Measurements from ENCODE around the gene LMNB1. TPM values are rescaled to one million over a fixed set of nuclear protein-coding genes. Genes with fewer than 3 reads are reported as not detected.
A peak's percentile ranks its signal among the peaks of the same experiment; 100 is the strongest.
"Not testable (repeated sequence)": the region's sequence is repeated elsewhere in the genome, so short reads cannot be mapped to it uniquely, and the experiment has no call there.

The LMNB1 gene
- total RNA-seq, 1 donor from 2014 or later = 69.8 TPM

DNA sequence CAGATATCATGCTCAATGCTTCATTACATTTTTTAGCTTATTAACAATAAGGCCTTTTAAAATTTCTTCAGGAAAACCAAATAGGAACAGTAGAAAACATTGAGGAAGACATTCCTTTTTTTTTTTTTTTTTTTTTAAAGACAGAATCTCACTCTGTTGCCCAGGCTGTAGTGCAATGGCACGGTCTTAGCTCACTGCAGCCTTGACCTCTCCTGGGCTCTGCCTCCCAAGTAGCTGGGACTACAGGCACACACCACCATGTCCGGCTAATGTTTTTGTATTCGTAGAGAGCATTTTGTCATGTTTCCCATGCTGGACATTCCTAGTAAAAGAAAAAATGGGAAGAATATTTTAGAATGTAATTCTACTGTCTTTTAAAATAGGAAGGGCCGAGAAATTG is 60.3 kb downstream of the LMNB1 start:
- H3K27me3 Mint-ChIP-seq (ENCODE audit: unreplicated experiment) = peaks cover 5% of the 10 kb centered on the region
- peaks cover 9% of the 10 kb centered on the region for H3K36me3 Mint-ChIP-seq (ENCODE audit: low read depth, unreplicated experiment)
- no peaks in the 10 kb centered on the region for H3K9me3 Mint-ChIP-seq (ENCODE audit: unreplicated experiment)
- H3K4me3 Mint-ChIP-seq (ENCODE audit: unreplicated experiment) = no peak overlapping the region
- DNase-seq (ENCODE audit: low spot score) = no peak
- TF ChIP-seq, protein P1, sequence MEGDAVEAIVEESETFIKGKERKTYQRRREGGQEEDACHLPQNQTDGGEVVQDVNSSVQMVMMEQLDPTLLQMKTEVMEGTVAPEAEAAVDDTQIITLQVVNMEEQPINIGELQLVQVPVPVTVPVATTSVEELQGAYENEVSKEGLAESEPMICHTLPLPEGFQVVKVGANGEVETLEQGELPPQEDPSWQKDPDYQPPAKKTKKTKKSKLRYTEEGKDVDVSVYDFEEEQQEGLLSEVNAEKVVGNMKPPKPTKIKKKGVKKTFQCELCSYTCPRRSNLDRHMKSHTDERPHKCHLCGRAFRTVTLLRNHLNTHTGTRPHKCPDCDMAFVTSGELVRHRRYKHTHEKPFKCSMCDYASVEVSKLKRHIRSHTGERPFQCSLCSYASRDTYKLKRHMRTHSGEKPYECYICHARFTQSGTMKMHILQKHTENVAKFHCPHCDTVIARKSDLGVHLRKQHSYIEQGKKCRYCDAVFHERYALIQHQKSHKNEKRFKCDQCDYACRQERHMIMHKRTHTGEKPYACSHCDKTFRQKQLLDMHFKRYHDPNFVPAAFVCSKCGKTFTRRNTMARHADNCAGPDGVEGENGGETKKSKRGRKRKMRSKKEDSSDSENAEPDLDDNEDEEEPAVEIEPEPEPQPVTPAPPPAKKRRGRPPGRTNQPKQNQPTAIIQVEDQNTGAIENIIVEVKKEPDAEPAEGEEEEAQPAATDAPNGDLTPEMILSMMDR (IDR thresholded peaks at IDR 0.05; ENCODE audit: unreplicated experiment) = no peak
- peaks cover 22% of the 10 kb centered on the region for H3K4me1 Mint-ChIP-seq (ENCODE audit: unreplicated experiment)
- no peak overlapping the region for H3K27ac Mint-ChIP-seq (ENCODE audit: unreplicated experiment)

DNA sequence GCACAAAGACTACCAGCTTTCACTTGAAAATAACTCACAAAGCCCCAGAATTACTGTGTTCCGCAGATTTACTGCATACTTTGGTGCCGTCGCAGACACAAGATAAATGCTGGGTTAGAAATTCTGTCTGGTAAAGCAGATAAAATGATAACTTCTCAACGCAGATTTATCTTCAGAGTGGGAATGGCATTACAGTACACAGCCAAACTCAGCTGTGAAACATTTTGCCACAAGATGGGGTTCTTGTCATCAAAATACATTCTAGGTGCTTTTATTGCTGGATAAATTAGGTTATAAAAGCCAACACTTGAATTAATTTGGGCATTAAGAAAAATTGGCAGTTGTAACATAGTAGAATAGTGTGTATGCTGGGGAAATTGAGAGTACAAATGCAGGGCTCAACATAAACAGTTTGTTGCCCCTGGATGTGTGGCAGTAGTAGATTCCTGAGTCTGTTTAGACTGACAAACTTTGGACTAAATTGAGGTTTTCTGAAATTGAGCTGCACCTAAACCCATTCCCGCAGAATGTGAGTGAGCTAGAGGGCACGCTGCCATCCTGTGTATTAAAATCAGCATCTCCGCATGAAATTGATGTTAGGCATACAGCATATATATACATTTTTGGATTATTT is 61.1 kb downstream of the LMNB1 start:
- Mint-ChIP-seq H3K4me3 (ENCODE audit: unreplicated experiment) (no peak overlapping the region), H3K9me3 (ENCODE audit: unreplicated experiment) (no peaks in the 10 kb centered on the region), H3K36me3 (ENCODE audit: low read depth, unreplicated experiment) (peaks cover 9% of the 10 kb centered on the region), H3K4me1 (ENCODE audit: unreplicated experiment) (peaks cover 22% of the 10 kb centered on the region), H3K27me3 (ENCODE audit: unreplicated experiment) (peaks cover 5% of the 10 kb centered on the region), H3K27ac (ENCODE audit: unreplicated experiment) (no peak overlapping the region)
- DNase-seq (ENCODE audit: low spot score) = no peak
- TF ChIP-seq, protein P1 (IDR thresholded peaks at IDR 0.05; ENCODE audit: unreplicated experiment) = no peak

DNA sequence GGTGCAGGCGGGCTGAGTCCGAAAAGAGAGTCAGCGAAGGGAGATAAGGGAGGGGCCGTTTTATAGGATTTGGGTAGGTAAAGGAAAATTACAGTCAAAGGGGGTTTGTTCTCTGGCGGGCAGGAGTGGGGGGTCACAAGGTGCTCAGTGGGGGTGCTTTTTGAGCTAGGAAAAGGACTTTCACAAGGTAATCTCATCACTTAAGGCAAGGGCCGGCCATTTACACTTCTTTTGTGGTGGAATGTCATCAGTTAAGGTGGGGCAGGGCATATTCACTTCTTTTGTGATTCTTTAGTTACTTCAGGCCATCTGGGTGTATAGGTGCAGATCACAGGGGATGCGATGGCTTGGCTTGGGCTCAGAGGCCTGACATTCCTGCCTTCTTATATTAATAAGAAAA is 62.5 kb downstream of the LMNB1 start:
- H3K36me3 Mint-ChIP-seq (ENCODE audit: low read depth, unreplicated experiment); H3K9me3 Mint-ChIP-seq (ENCODE audit: unreplicated experiment); DNase-seq (ENCODE audit: low spot score); H3K27me3 Mint-ChIP-seq (ENCODE audit: unreplicated experiment); H3K4me3 Mint-ChIP-seq (ENCODE audit: unreplicated experiment); H3K27ac Mint-ChIP-seq (ENCODE audit: unreplicated experiment): not testable (repeated sequence)
- H3K4me1 Mint-ChIP-seq (ENCODE audit: unreplicated experiment) = peaks cover 31% of the 10 kb centered on the region

- not testable (repeated sequence) for H3K4me3 Mint-ChIP-seq (ENCODE audit: unreplicated experiment); H3K27ac Mint-ChIP-seq (ENCODE audit: unreplicated experiment); H3K9me3 Mint-ChIP-seq (ENCODE audit: unreplicated experiment); H3K36me3 Mint-ChIP-seq (ENCODE audit: low read depth, unreplicated experiment); DNase-seq (ENCODE audit: low spot score)
- H3K27me3 Mint-ChIP-seq (ENCODE audit: unreplicated experiment) = peaks cover 12% of the 10 kb centered on the region
- H3K4me1 Mint-ChIP-seq (ENCODE audit: unreplicated experiment) = peaks cover 61% of the 10 kb centered on the region
These were observed 66.4 kb downstream of the LMNB1 start for GRCh38 chr5:126843375-126843774.

DNA sequence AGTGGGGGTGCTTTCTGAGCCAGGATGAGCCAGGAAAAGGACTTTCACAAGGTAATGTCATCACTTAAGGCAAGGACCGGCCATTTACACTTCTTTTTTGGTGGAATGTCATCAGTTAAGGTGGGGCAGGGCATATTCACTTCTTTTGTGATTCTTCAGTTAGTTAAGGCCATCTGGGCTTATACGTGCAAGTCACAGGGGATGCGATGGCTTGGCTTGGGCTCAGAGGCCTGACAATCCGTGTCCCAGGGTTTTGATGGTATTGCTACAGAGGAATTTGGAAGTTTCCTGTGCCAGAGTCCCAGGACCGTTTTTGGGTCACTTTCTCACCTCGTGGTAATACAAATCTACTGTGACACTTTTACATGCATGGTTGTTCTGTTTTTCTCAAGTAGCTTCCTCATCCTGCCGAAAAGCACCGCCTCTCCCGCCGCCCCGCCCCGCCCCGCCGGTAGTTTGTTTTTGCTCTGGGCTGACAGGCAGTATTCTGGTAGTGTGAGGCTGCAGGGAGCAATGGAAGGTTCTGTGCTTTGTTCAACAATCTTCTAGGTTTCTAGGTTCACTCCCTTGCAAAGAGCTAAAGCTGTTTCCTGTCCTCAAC is 68.6 kb downstream of the LMNB1 start:
- H3K4me3 Mint-ChIP-seq (ENCODE audit: unreplicated experiment); H3K9me3 Mint-ChIP-seq (ENCODE audit: unreplicated experiment); H3K36me3 Mint-ChIP-seq (ENCODE audit: low read depth, unreplicated experiment): not testable (repeated sequence)
- peak; percentile 42 for DNase-seq (ENCODE audit: low spot score)
- Mint-ChIP-seq H3K27ac (ENCODE audit: unreplicated experiment) (peak overlapping the region; percentile 79), H3K4me1 (ENCODE audit: unreplicated experiment) (peaks cover 50% of the 10 kb centered on the region), H3K27me3 (ENCODE audit: unreplicated experiment) (peaks cover 12% of the 10 kb centered on the region)

- Mint-ChIP-seq H3K4me3 (ENCODE audit: unreplicated experiment) (no peak overlapping the region), H3K4me1 (ENCODE audit: unreplicated experiment) (peaks cover 44% of the 10 kb centered on the region), H3K36me3 (ENCODE audit: low read depth, unreplicated experiment) (no peaks in the 10 kb centered on the region), H3K9me3 (ENCODE audit: unreplicated experiment) (no peaks in the 10 kb centered on the region), H3K27me3 (ENCODE audit: unreplicated experiment) (peaks cover 9% of the 10 kb centered on the region), H3K27ac (ENCODE audit: unreplicated experiment) (peak overlapping the region; percentile 79)
- DNase-seq (ENCODE audit: low spot score) = no peak
- TF ChIP-seq, protein P1 (IDR thresholded peaks at IDR 0.05; ENCODE audit: unreplicated experiment) = no peak
These were observed 69.4 kb downstream of the LMNB1 start for GRCh38 chr5:126846344-126846743.

All from endothelial cell (in vitro differentiated cells).